Esophagus muscularis mucosa (tissue), 4 donors: ENCODE results near the gene CSRNP3. TPM values are rescaled to one million over a fixed set of nuclear protein-coding genes. Genes with fewer than 3 reads are reported as not detected.

ENCODE experiments used
- DNase-seq: peaks from one replicate; pipeline ENCODE4 v3.0.0-alpha.2; 2017; ENCODE audit errors: extremely low spot score
- H3K27ac ChIP-seq, 4 donors: fragments of 200-600 bp; sonication (generic); replicated peaks in 1 of 4; 1 replicate in 3 of 4; 2 replicates in 1 of 4; pipeline ENCODE4 v1.5.1; 2016 to 2019; ENCODE audit warnings: mild to moderate bottlenecking in 1 of 4
- H3K27me3 ChIP-seq, 4 donors: fragments of 200-600 bp; sonication (generic); one replicate each; pipeline versions ENCODE4 v1.5.1 to v1.6.0; 2016 to 2019
- H3K36me3 ChIP-seq, 4 donors: fragments of 200-600 bp; sonication (generic); one replicate each; pipeline ENCODE4 v1.5.1; 2016 to 2019
- H3K4me1 ChIP-seq, 4 donors: fragments of 200-600 bp; sonication (generic); one replicate each; pipeline ENCODE4 v1.5.1; 2016 to 2019
- H3K4me3 ChIP-seq, 4 donors: fragments of 200-600 bp; sonication (generic); 1 replicate in 2 of 4; 2 replicates in 2 of 4; pipeline ENCODE4 v1.5.1; 2016 to 2019; ENCODE audit warnings: mild to moderate bottlenecking in 4 of 4, moderate library complexity in 1 of 4
- H3K9me3 ChIP-seq, 4 donors: fragments of 200-600 bp; sonication (generic); 1 replicate in 3 of 4; 2 replicates in 1 of 4; pipeline ENCODE4 v1.5.1; 2016 to 2019
- EP300 ChIP-seq: sonication (generic); formaldehyde crosslinking; IDR thresholded peaks from one replicate; pipeline ENCODE4 v1.6.1; 2017; ENCODE audit warnings: antibody characterized with exemption
- POLR2A ChIP-seq: fragments of 450-650 bp; IDR thresholded peaks from one replicate; pipeline ENCODE4 v1.6.1; 2017; ENCODE audit warnings: antibody characterized with exemption, moderate library complexity, mild to moderate bottlenecking, low read depth
- POLR2AphosphoS5 ChIP-seq, 2 donors: sonication (generic); formaldehyde crosslinking; IDR thresholded peaks; one replicate each; pipeline ENCODE4 v1.6.1; 2017; ENCODE audit warnings: antibody characterized with exemption in 2 of 2
- WGBS: methylation state at CpG from one replicate; pipeline ENCODE4 v1.1.5; 2018; 5-methylcytosine and 5-hydroxymethylcytosine counted together
- intact Hi-C: fragments of 100-400 bp; cut with DNase I; formaldehyde crosslinking; loops from one replicate; pipeline ENCODE4 v1.15.1; 2023
- total RNA-seq, 4 donors: library from RNA; depleted of rRNA; stranded (reverse); fragments of >200 nt; gene quantifications; one replicate each; pipeline versions ENCODE4 v1.1.0 to v1.2.1, GENCODE V29; 2016
- TF ChIP-seq, protein P1 (sequence below), 3 experiments: fragments of 200-600 bp in 2 of 3; fragments of 450-650 bp in 1 of 3; sonication (generic) in 2 of 3; IDR thresholded peaks; one replicate each; pipeline ENCODE4 v1.5.1; 2017 to 2019; ENCODE audit warnings: antibody characterized with exemption in 3 of 3, mild to moderate bottlenecking in 2 of 3, moderate library complexity in 1 of 3

CSRNP3 gene, protein sequence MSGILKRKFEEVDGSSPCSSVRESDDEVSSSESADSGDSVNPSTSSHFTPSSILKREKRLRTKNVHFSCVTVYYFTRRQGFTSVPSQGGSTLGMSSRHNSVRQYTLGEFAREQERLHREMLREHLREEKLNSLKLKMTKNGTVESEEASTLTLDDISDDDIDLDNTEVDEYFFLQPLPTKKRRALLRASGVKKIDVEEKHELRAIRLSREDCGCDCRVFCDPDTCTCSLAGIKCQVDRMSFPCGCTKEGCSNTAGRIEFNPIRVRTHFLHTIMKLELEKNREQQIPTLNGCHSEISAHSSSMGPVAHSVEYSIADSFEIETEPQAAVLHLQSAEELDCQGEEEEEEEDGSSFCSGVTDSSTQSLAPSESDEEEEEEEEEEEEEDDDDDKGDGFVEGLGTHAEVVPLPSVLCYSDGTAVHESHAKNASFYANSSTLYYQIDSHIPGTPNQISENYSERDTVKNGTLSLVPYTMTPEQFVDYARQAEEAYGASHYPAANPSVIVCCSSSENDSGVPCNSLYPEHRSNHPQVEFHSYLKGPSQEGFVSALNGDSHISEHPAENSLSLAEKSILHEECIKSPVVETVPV
- total RNA-seq, result 1 to 10 TPM; 1.8 to 4.4 (median 2.4) TPM

DNA sequence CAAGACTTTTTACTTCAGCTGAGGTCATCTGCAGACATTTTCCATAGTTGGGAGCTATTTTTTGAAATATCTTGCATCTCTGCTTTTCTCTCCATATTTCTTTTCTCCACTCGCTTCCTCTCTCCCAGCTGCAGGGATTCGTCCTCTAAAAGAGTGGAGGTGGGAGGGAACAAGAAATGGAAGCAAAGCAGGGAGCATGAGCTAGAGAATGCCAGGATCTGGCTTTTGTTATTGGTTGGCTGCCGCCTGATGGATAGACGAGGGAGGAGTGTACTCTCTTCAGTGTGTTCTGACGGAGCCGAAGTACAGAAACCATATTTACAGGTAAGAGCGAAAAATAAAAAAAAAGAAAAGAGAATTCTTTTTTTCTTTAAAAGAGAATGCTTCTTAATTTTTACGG lies at the start of gene CSRNP3:
Gene CSRNP3, plus strand, starts transcription at position 282 of the 400 bp plus-strand sequence. CDS start 125,368 bp downstream, outside the sequence.
- 6% methylated on average over 8 of the region's 8 CpGs for WGBS
- intact Hi-C loops, result no loop called here
- no peak for DNase-seq

GRCh38 chr2:165420231-165420630 lies 49.3 kb upstream of the CSRNP3 start:
- Histone ChIP-seq H3K27me3 (no peaks in the 10 kb centered on the region), H3K36me3 (no peaks in the 10 kb centered on the region), H3K27ac (no peak overlapping the region), H3K4me3 (no peak overlapping the region), H3K4me1 (no peaks in the 10 kb centered on the region), H3K9me3 (peaks cover 0 to 7% (median 0%) of the 10 kb centered on the region in 4 donors)
- intact Hi-C loops, result no loop called here
- DNase-seq, result no peak
- TF ChIP-seq POLR2AphosphoS5 (IDR thresholded peaks at IDR 0.05), result no peak
- TF ChIP-seq EP300, result no peak
- TF ChIP-seq, protein P1, sequence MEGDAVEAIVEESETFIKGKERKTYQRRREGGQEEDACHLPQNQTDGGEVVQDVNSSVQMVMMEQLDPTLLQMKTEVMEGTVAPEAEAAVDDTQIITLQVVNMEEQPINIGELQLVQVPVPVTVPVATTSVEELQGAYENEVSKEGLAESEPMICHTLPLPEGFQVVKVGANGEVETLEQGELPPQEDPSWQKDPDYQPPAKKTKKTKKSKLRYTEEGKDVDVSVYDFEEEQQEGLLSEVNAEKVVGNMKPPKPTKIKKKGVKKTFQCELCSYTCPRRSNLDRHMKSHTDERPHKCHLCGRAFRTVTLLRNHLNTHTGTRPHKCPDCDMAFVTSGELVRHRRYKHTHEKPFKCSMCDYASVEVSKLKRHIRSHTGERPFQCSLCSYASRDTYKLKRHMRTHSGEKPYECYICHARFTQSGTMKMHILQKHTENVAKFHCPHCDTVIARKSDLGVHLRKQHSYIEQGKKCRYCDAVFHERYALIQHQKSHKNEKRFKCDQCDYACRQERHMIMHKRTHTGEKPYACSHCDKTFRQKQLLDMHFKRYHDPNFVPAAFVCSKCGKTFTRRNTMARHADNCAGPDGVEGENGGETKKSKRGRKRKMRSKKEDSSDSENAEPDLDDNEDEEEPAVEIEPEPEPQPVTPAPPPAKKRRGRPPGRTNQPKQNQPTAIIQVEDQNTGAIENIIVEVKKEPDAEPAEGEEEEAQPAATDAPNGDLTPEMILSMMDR (IDR thresholded peaks at IDR 0.05), result no peak
- no peak for TF ChIP-seq POLR2A

More for the DNA sequence above, at the start of gene CSRNP3:
- no peak for TF ChIP-seq POLR2A
- no peak for TF ChIP-seq EP300
- TF ChIP-seq POLR2AphosphoS5 (IDR thresholded peaks at IDR 0.05), result peak; percentile 38 to 78
- TF ChIP-seq, protein P1 (IDR thresholded peaks at IDR 0.05), result peak in 1 of 3 experiments; percentile 7
- H3K36me3 ChIP-seq, result no peaks in the 10 kb centered on the region
- no peaks in the 10 kb centered on the region for H3K9me3 ChIP-seq
- peak within 1 kb of the TSS; percentile 51 to 61 (median 58) for H3K4me3 ChIP-seq
- peaks cover 0 to 27% (median 18%) of the 10 kb centered on the region in 4 donors for H3K4me1 ChIP-seq
- H3K27ac ChIP-seq, result no peak within 1 kb of the TSS
- no peaks in the 10 kb centered on the region for H3K27me3 ChIP-seq

- Histone ChIP-seq H3K27ac (no peak overlapping the region), H3K9me3 (peaks cover 0 to 7% (median 0%) of the 10 kb centered on the region in 4 donors), H3K4me3 (no peak overlapping the region), H3K27me3 (no peaks in the 10 kb centered on the region), H3K4me1 (no peaks in the 10 kb centered on the region), H3K36me3 (no peaks in the 10 kb centered on the region)
- intact Hi-C loops, result no loop called here
- WGBS, result 90% methylated on average over 3 of the region's 3 CpGs
- TF ChIP-seq POLR2AphosphoS5 (IDR thresholded peaks at IDR 0.05) (no peak), EP300 (no peak), POLR2A (no peak)
- TF ChIP-seq, protein P1 (IDR thresholded peaks at IDR 0.05), result no peak
- DNase-seq, result no peak
Measured at GRCh38 chr2:165423081-165423480, 46.4 kb upstream of the CSRNP3 start.

DNA sequence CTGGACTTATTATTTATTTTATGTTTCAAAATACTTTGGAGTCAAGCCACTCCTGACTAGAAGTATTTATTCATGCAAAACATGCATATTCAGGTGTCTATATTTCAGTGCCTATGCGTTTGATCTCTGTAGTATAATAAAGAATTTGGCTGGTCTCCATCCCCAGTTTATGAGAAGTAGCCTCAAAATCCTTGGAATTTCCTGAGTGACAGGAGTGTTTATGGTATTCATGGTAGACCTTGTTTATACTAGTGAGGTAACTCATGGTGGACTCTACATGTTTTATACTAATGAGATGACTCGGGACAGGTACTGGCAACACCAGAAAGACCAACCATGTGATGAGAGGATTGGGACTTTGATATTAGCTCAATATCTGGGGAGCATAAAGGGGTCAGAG lies 43.9 kb upstream of the CSRNP3 start:
- H3K27me3 ChIP-seq, result no peaks in the 10 kb centered on the region
- TF ChIP-seq, protein P1 (IDR thresholded peaks at IDR 0.05), result no peak
- TF ChIP-seq POLR2AphosphoS5 (IDR thresholded peaks at IDR 0.05) (no peak), POLR2A (no peak), EP300 (no peak)
- H3K9me3 ChIP-seq, result peaks cover 0 to 7% (median 0%) of the 10 kb centered on the region in 4 donors
- intact Hi-C loops, result no loop called here
- 84% methylated on average over 2 of the region's 2 CpGs for WGBS
- H3K4me1 ChIP-seq, result no peaks in the 10 kb centered on the region
- H3K27ac ChIP-seq, result no peak overlapping the region
- H3K36me3 ChIP-seq, result no peaks in the 10 kb centered on the region
- DNase-seq, result no peak
- H3K4me3 ChIP-seq, result no peak overlapping the region
